GM12878 (cell line): ENCODE results near the gene SCAI. TPM values are rescaled to one million over a fixed set of nuclear protein-coding genes. Genes with fewer than 3 reads are reported as not detected.

Experiments used
- ATAC-seq: fragments of 200-7000 bp; cut with Tn5 transposase; 3 replicates; pipeline ENCODE4 v1.9.1; 2020; ENCODE audit warnings: mild to moderate bottlenecking, moderate library complexity
- BruUV-seq: library from RNA; stranded (reverse); fragments of 400-500 nt; replicated peaks from 2 replicates; lab custom pipeline; 2021; lab: Mats Ljungman, UMichigan
- CTCF ChIA-PET: fragments of 300-600 bp; sonication (Branson Sonifier 250); formaldehyde crosslinking; extraction: SDS; loops from one replicate; lab custom pipeline; 2021; ENCODE audit warnings: inconsistent platforms; lab: Yijun Ruan, JAX
- POLR2A ChIA-PET: fragments of 350-600 bp; formaldehyde crosslinking; extraction: SDS; loops from one replicate; lab custom pipeline; 2021; ENCODE audit warnings: inconsistent platforms; lab: Charles Lee
- RAD21 ChIA-PET: fragments of 300-600 bp; sonication (Branson Sonifier 250); formaldehyde crosslinking; loops from one replicate; lab custom pipeline; 2023; ENCODE audit warnings: antibody characterized with exemption; ENCODE audit not compliant: unreplicated experiment; lab: Charles Lee
- SMC1A ChIA-PET: fragments of 300-600 bp; sonication (Branson Sonifier 250); formaldehyde crosslinking; loops from one replicate; lab custom pipeline; 2023; ENCODE audit not compliant: unreplicated experiment, uncharacterized antibody; lab: Charles Lee
- DNase-seq: peaks from one replicate; pipeline ENCODE4 v3.0.0-alpha.2; 2011; ENCODE audit warnings: low read depth, low spot score
- FAIRE-seq: peaks from 3 replicates; lab custom pipeline; 2011; peaks lifted over from hg19 to GRCh38; lab: Jason Lieb, UNC
- H2AFZ ChIP-seq: 2 replicates; pipeline ENCODE4 v1.6.0; 2011; ENCODE audit warnings: low read depth, low read length, control low read depth; ENCODE audit not compliant: control insufficient read depth
- H3K27ac ChIP-seq: 2 replicates; pipeline ENCODE4 v1.5.1; 2011; ENCODE audit warnings: control low read depth; ENCODE audit not compliant: control insufficient read depth, insufficient read depth
- H3K27me3 ChIP-seq, 2 experiments: replicated peaks in 1 of 2; 2 replicates each; pipeline versions ENCODE4 v1.6.0 to v1.6.1; 2011; ENCODE audit warnings: low read length in 1 of 2; ENCODE audit not compliant: control insufficient read depth in 2 of 2, insufficient read depth in 2 of 2
- H3K36me3 ChIP-seq, 2 experiments: 2 replicates each; pipeline ENCODE4 v1.5.1; 2011; ENCODE audit warnings: low read length in 1 of 2; ENCODE audit not compliant: control insufficient read depth in 2 of 2, insufficient read depth in 2 of 2
- H3K4me1 ChIP-seq: 2 replicates; pipeline ENCODE4 v1.6.1; 2011; ENCODE audit warnings: mild to moderate bottlenecking, low read length, moderate library complexity, mixed read lengths; ENCODE audit not compliant: control insufficient read depth, insufficient read depth
- H3K4me2 ChIP-seq: 2 replicates; pipeline ENCODE4 v1.6.0; 2011; ENCODE audit warnings: control low read depth; ENCODE audit not compliant: control insufficient read depth, insufficient read depth
- H3K4me3 ChIP-seq: fragments of 200-600 bp; sonication (generic); 2 replicates; pipeline ENCODE4 v1.5.1; 2016
- H3K79me2 ChIP-seq: 2 replicates; pipeline ENCODE4 v1.6.0; 2011; ENCODE audit warnings: low read length; ENCODE audit not compliant: control insufficient read depth, insufficient read depth
- H3K9ac ChIP-seq: 2 replicates; pipeline ENCODE4 v1.8.0; 2011; ENCODE audit warnings: low read length, control low read depth, mixed read lengths; ENCODE audit not compliant: control insufficient read depth, insufficient read depth
- H3K9me3 ChIP-seq: replicated peaks from 3 replicates; pipeline ENCODE4 v1.5.1; 2011; ENCODE audit warnings: mild to moderate bottlenecking, low read length; ENCODE audit not compliant: control insufficient read depth, insufficient read depth
- H4K20me1 ChIP-seq: 2 replicates; pipeline ENCODE4 v1.6.0; 2011; ENCODE audit not compliant: control insufficient read depth, insufficient read depth
- BHLHE40 ChIP-seq, 2 experiments: fragments of 450-650 bp in 1 of 2; IDR thresholded peaks; 2 replicates each; pipeline ENCODE4 v1.6.1; 2011 to 2017; ENCODE audit warnings: low read depth in 2 of 2, borderline replicate concordance in 1 of 2, improper control_type of control experiment in 1 of 2, low read length in 1 of 2, mild to moderate bottlenecking in 1 of 2
- CBX5 ChIP-seq: sonication (generic); IDR thresholded peaks from 2 replicates; pipeline ENCODE4 v1.6.1; 2016; ENCODE audit warnings: low read depth, moderate library complexity, mild to moderate bottlenecking, inconsistent platforms
- IKZF1 ChIP-seq: fragments of 450-650 bp; conservative IDR thresholded peaks from 2 replicates; pipeline ENCODE4 v1.6.1; 2017; ENCODE audit warnings: antibody characterized with exemption, mild to moderate bottlenecking
- SP1 ChIP-seq: IDR thresholded peaks from one replicate; pipeline ENCODE4 v1.6.1; 2011; ENCODE audit warnings: low read depth, low read length
- SRF ChIP-seq, 2 experiments: IDR thresholded peaks; 2 replicates each; pipeline ENCODE4 v1.6.1; 2011; ENCODE audit warnings: low read depth in 2 of 2, low read length in 2 of 2, mild to moderate bottlenecking in 1 of 2, moderate library complexity in 1 of 2
- TARDBP ChIP-seq: IDR thresholded peaks from 2 replicates; pipeline ENCODE4 v1.6.1; 2016; ENCODE audit warnings: borderline replicate concordance
- TCF7 ChIP-seq: IDR thresholded peaks from 2 replicates; pipeline ENCODE4 v1.6.1; 2014; ENCODE audit warnings: antibody characterized with exemption, borderline replicate concordance
- ZNF24 ChIP-seq: fragments of 450-650 bp; IDR thresholded peaks from 2 replicates; pipeline ENCODE4 v1.6.1; 2017; ENCODE audit warnings: antibody characterized with exemption, mild to moderate bottlenecking
- ZNF384 ChIP-seq: IDR thresholded peaks from 2 replicates; pipeline ENCODE4 v1.6.1; 2012; ENCODE audit warnings: low read depth, mild to moderate bottlenecking, low read length, improper control_type of control experiment, borderline replicate concordance
- WGBS: methylation state at CpG from one replicate; pipeline ENCODE4 v1.1.6; 2016; ENCODE audit warnings: low lambda C conversion rate; ENCODE audit not compliant: insufficient replicate concordance, insufficient coverage; ENCODE audit errors: missing lambda C conversion rate; 5-methylcytosine and 5-hydroxymethylcytosine counted together
- in situ Hi-C: fragments of 300-500 bp; cut with MboI; formaldehyde crosslinking; loops from 9 replicates; pipeline ENCODE4 v1.14.3; 2018; ENCODE audit warnings: mixed read lengths
- intact Hi-C: fragments of 100-400 bp; cut with micrococcal nuclease; formaldehyde crosslinking; loops from one replicate; pipeline ENCODE4 v1.14.2; 2022; ENCODE audit not compliant: unreplicated experiment
- polyA plus RNA-seq, 11 experiments: library from polyadenylated mRNA; depleted of rRNA in 4 of 11; unstranded in 6 of 11; stranded (reverse) in 5 of 11; fragments of >200 nt; fragmentation: Nextera tagmentation in 4 of 11; fragmentation: Illumina TruSeq in 1 of 11; extraction: Ambion mirVana in 4 of 11; extraction: Trizol in 1 of 11; gene quantifications; 1 replicate in 1 of 11; 2 replicates in 10 of 11; pipeline versions ENCODE4 v1.2.1 to v1.2.3, GENCODE V29; 2011 to 2016; ENCODE audit warnings: inconsistent platforms in 2 of 11, missing spikeins in 2 of 11, low read depth in 1 of 11
- total RNA-seq, 4 experiments: library from RNA; depleted of rRNA in 3 of 4; stranded (reverse); fragments of >200 nt in 3 of 4; fragmentation: Illumina TruSeq in 1 of 4; extraction: Trizol in 1 of 4; gene quantifications; 2 replicates each; pipeline versions ENCODE4 v1.2.1 to v1.2.3, GENCODE V29; 2013 to 2021
- TF ChIP-seq, protein P1 (sequence below): fragments of 450-650 bp; IDR thresholded peaks from 2 replicates; pipeline ENCODE4 v1.6.1; 2017; ENCODE audit warnings: mild to moderate bottlenecking, low read depth, inconsistent platforms; ENCODE audit not compliant: poor library complexity, severe bottlenecking

SCAI gene
- total and polyA plus RNA-seq, 10 of the 15 experiments (the other 5 are each of a cell fraction or from before 2014, with no cell fraction given): 0.52 to 8.8 (median 5.1) TPM

GRCh38 chr9:125074976-125075375 is 68.4 kb downstream of the SCAI start:
- no TSS peak for BruUV-seq
- FAIRE-seq: no peak
- Histone ChIP-seq H3K9me3 (no peaks in the 10 kb centered on the region), H3K4me3 (no peak overlapping the region), H2AFZ (no peak overlapping the region), H3K9ac (no peak overlapping the region), H3K36me3 (no peaks in the 10 kb centered on the region), H3K27me3 (no peaks in the 10 kb centered on the region), H3K4me1 (no peaks in the 10 kb centered on the region), H3K79me2 (no peaks in the 10 kb centered on the region), H3K27ac (no peak overlapping the region), H4K20me1 (no peaks in the 10 kb centered on the region), H3K4me2 (no peak overlapping the region)
- POLR2A ChIA-PET: no interaction called here
- WGBS: 97% methylated on average over 2 of the region's 2 CpGs
- ATAC-seq: no peak
- CTCF ChIA-PET: interaction anchor here (0.6 kb wide), 1 partner anchor 91 kb away, joined by 3 read pairs; no protein-coding TSS in a partner anchor
- TF ChIP-seq SRF (IDR thresholded peaks at IDR 0.05; ENCODE audit: low read depth in 2 of 2, low read length in 2 of 2): no peak
- TF ChIP-seq, protein P1, sequence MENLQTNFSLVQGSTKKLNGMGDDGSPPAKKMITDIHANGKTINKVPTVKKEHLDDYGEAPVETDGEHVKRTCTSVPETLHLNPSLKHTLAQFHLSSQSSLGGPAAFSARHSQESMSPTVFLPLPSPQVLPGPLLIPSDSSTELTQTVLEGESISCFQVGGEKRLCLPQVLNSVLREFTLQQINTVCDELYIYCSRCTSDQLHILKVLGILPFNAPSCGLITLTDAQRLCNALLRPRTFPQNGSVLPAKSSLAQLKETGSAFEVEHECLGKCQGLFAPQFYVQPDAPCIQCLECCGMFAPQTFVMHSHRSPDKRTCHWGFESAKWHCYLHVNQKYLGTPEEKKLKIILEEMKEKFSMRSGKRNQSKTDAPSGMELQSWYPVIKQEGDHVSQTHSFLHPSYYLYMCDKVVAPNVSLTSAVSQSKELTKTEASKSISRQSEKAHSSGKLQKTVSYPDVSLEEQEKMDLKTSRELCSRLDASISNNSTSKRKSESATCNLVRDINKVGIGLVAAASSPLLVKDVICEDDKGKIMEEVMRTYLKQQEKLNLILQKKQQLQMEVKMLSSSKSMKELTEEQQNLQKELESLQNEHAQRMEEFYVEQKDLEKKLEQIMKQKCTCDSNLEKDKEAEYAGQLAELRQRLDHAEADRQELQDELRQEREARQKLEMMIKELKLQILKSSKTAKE: no peak
- no peak for TF ChIP-seq ZNF24
- no peak for TF ChIP-seq ZNF384
- TF ChIP-seq TCF7: no peak
- no peak for TF ChIP-seq TARDBP
- TF ChIP-seq IKZF1: no peak
- no peak for TF ChIP-seq BHLHE40 (IDR thresholded peaks at IDR 0.05; ENCODE audit: borderline replicate concordance in 1 of 2, low read depth in 2 of 2, low read length in 1 of 2)
- no peak for TF ChIP-seq SP1
- TF ChIP-seq CBX5: no peak
- RAD21 ChIA-PET: no interaction called here
- no peak for DNase-seq
- intact Hi-C loops (no loop called here), in situ Hi-C loops (no loop called here)
- SMC1A ChIA-PET: no interaction called here
